ENCODE data around the gene HDAC3.

GRCh38 chr5:141618804-141619554, 17.7 kb downstream of the HDAC3 start, which contains the start of gene DIAPH1:
- TF ChIP-seq GATA3 (IDR thresholded peaks at IDR 0.05; ENCODE audit: low read depth, low read length) (no peak), GATA2 (IDR thresholded peaks at IDR 0.05; ENCODE audit: low read depth, low read length) (no peak; the same call in 1 of the 2 replicates)

All from SH-SY5Y (cell line).